ENCODE results near the gene RASSF3.

The RASSF3 gene

GRCh38 chr12:64695550-64695949 lies 85.3 kb downstream of the RASSF3 start:
- no peak for DNase-seq

GRCh38 chr12:64696080-64696741 lies 85.9 kb downstream of the RASSF3 start:
- no peak for DNase-seq

- DNase-seq, result no peak
Measured at GRCh38 chr12:64699504-64700115, 89.3 kb downstream of the RASSF3 start.

GRCh38 chr12:64700532-64700931 lies 90.2 kb downstream of the RASSF3 start:
- no peak for DNase-seq

GRCh38 chr12:64701283-64701682 lies 91.0 kb downstream of the RASSF3 start:
- DNase-seq, result no peak

- DNase-seq, result no peak
Measured at GRCh38 chr12:64706306-64706705, 96.0 kb downstream of the RASSF3 start.

- no peak for DNase-seq
Measured at GRCh38 chr12:64706857-64707256, 96.6 kb downstream of the RASSF3 start.

GRCh38 chr12:64707362-64707761 lies 97.1 kb downstream of the RASSF3 start:
- no peak for DNase-seq

- no peak for DNase-seq
Measured at GRCh38 chr12:64707926-64708325, 97.6 kb downstream of the RASSF3 start.

- no peak for DNase-seq
Measured at GRCh38 chr12:64709429-64709828, 99.1 kb downstream of the RASSF3 start.

- no peak for DNase-seq
Measured at GRCh38 chr12:64713376-64713775, 103.1 kb downstream of the RASSF3 start.

GRCh38 chr12:64714551-64714968 lies 104.3 kb downstream of the RASSF3 start:
- no peak for DNase-seq

- DNase-seq, result no peak
Measured at GRCh38 chr12:64716371-64716770, 106.1 kb downstream of the RASSF3 start.

GRCh38 chr12:64716839-64717455 lies 106.7 kb downstream of the RASSF3 start:
- no peak for DNase-seq

- no peak for DNase-seq
Measured at GRCh38 chr12:64718649-64719048, 108.4 kb downstream of the RASSF3 start.

GRCh38 chr12:64720884-64721283 lies 110.6 kb downstream of the RASSF3 start:
- no peak for DNase-seq

- DNase-seq, result no peak
Measured at GRCh38 chr12:64722835-64723234, 112.5 kb downstream of the RASSF3 start.

GRCh38 chr12:64723630-64724029 lies 113.3 kb downstream of the RASSF3 start:
- no peak for DNase-seq

GRCh38 chr12:64724201-64724745 lies 114.0 kb downstream of the RASSF3 start:
- DNase-seq, result no peak

- DNase-seq, result no peak
Measured at GRCh38 chr12:64729909-64730587, 119.8 kb downstream of the RASSF3 start.

- DNase-seq, result no peak
Measured at GRCh38 chr12:64730588-64730969, 120.3 kb downstream of the RASSF3 start.

- no peak for DNase-seq
Measured at GRCh38 chr12:64731683-64732082, 121.4 kb downstream of the RASSF3 start.

- DNase-seq, result no peak
Measured at GRCh38 chr12:64733857-64734256, 123.6 kb downstream of the RASSF3 start.

GRCh38 chr12:64735442-64735841 lies 125.1 kb downstream of the RASSF3 start:
- no peak for DNase-seq
